NCI-H69 (cell line): ENCODE data around the gene MICOS13.
A peak's percentile ranks its signal among the peaks of the same experiment; 100 is the strongest.
"Not testable (repeated sequence)": the region's sequence is repeated elsewhere in the genome, so short reads cannot be mapped to it uniquely, and the experiment has no call there.

Source experiments
- DNase-seq: peaks from one replicate; lab custom pipeline; 2025; lab: John Stamatoyannopoulos, UW

Gene MICOS13

DNA sequence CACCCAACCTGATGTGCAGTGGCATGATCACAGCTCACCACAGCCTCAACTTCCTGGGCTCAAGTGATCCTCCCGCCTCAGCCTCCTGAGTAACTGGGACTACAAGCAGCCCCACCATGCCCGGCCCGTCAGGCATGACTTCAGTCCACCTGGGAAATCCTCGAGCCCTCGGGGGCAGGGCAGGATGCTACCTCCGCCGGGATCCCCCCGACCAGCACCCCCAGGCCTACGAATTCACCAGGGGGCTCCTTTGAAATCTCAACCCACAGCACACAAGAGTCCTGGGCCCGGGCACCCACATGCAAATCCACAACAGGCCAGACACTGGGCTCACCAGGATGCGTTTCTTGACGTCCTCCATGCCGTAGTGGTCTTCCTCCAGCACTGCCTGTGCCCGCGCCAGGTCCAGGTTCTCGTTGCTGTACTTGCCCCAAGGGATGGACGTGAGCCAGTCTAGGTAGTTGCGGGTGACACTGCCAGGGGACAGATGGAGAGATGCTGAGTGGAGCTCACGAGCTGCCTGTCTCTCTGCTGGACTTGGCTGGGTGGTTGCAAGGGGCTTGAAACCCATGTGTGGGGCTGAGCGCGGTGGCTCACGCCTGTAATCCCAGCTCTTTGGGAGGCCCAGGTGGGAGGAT lies 20.3 kb upstream of the MICOS13 start:
- DNase-seq, result no peak

DNA sequence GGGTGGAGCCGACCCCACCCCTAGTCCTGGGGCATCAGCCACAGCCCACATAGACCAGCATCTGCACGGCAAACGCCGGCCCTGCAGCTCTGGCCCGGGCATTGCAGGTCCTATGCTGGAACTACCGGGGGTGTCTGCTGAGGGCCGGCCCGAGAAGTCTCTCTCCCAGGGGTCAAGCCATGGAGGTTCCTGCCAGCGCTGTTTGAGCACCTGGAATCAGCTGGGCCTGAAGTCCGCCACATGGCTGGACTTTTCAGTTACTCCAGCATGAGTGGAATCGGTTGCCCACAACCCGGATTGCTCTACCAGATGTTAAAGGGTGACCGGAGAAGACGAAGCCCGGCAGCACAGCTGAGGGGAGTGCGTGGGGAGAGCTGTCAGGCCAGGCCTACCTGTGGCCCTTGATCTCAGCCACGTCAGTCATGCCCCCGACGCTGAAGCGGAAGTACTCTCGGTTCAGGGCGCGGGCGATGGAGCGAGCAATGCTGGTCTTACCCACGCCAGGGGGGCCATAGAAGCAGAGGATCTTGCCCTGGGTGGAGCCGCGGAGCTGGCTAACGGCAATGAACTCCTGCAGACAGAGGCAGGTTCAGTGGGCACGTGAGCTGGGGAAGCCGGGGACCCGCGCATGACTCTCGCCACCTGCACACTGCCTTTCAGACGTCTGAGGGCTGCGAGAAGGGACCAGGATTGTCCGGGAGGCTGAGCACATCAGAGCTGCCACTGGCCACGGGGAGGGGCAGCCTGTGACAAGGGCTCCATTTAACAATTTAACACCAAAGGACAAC lies 18.5 kb upstream of the MICOS13 start:
- DNase-seq, result no peak

DNA sequence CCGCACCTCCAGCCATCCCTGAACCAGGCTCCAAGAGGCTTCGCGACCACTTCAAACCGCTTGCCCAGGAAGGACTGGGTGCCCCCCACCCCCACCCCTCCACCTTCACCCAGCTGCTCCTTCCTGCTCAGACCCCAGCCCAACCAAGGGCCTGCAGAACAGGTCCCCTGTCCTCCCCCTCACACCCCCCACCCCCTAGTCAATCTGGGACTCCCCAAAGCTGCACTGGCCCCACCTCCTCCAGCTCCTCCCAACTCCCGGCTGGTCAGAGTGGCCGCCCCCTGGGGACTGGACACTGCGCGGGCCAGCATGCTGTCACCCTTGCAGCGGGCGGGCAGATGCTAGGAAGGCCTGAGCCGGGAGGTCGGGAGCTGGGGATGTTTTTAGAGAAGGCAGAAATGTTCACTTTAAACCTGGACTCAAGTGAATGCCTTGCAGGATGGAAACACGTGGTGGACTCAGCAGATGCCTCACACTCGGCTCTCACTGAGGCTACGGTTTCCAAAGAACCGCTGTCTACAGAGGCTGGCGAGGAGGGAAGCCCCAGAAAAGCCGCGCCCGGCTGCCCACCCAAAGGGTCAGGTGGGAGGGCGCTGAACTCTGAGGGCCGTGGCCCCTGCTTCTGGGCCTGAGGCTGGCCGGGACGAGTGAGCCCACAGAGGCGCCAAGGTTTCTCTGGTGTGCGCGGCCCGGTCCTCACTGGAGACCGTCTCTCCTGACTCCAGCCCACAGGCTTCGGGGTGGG lies 17.7 kb upstream of the MICOS13 start:
- no peak for DNase-seq

DNA sequence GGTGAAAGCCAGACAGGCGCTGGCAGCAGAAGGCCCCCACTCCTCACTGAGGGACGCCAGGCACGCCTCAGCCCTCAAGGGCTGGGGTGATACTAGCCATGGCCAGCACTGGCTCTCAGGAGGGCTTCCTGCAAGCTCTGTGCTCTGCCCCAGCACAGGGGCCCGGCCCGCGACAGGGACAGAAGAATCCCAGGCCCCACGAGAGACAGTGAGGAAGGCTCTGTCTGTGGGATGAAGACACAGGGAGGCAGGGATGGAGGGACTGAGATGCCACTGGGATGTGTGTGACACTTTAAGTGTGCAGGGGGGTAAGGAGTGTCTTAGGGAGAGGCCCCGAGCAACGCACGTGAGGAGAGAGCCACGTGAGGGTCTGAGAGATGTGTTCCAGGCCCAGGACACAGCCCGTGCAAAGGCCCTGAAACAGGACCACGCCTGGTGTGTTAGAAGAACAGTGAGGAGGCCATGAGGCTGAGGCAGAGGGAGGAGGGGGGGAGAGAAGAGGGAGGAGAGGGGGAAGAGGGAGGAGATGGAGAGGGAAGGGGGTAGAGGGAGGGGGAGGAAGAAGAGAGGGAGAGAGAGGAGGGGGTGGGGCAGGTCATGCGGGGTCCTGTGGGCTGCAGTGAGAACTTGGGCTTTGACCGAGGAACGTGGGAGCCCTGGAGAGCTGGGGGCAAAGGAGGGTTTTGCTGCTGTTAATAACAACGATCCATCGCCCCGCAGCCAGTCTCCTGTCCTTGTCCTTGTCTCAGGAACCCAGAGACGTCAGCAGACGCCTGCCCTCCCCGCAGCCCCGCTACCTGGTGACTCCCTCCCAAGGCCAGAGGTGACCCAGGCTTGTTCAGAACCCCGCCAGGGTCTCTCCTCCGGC lies 16.9 kb upstream of the MICOS13 start:
- peak; percentile 45 for DNase-seq

DNA sequence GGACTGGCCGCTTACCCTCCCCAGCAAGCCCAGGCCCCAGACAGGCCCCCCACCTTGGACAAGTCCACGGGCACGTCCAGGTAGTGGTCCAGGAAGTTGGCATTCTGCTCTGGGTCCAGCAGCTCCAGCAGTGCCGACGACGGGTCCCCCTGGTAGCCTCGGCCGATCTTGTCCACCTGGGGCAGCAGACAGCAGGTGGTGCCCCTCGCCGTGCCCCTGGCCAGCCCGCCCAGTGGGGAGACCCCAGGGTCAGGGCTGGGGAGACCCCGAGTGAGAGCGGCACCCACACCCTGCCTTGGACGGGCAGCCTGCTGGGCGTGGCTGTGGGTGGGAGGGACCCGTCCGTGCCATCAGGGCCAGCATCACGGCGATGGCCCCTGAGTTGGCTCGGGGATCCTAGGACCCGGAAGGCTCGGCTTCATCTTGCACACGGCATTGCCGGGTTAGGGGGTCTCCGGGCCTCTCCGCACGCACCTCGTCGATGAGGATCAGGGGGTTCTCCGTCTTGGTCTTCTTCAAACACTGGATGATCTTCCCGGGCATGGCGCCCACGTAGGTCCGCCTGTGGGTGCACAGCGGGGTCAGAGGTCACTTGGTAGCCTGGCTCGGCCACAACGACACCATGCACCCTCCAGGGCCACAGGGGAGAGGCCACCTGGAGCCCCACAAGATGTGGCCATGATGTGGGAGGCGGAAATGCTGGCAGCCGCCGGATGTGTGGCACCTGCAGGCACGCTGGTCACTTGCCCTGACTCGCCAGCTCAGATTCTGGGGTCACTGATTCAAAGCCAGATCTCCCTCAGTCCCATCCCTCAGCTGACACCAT lies 16.1 kb upstream of the MICOS13 start:
- DNase-seq, result no peak

DNA sequence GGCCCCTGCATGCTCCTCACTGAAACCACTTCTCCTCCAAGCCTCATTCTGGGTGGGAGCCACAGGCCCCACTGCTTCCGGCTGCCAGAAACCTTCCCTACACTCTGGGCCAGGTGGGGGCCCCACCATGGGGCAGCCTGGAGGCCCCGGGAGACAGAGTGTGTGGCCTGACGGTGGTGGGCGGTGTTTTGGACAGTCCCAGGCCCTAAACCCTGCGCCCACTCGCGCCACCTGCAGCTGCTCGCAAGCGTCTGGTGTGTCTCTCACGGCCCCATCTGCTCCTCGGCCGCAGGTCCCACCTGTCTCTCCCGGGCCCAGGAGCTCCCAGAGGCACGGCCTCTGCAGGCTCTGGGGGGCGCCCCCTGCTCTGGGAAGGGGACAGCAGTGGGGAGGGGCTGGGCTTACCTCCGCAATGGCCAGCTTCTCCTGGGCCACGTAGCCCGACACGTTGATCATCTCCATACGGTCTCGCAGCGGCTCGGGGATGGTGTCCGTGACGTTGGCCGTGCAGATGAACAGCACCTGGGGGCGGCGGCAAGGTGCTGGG lies 15.4 kb upstream of the MICOS13 start:
- no peak for DNase-seq

- no peak for DNase-seq
Measured at GRCh38 chr19:5694956-5695648, 14.8 kb upstream of the MICOS13 start.

DNA sequence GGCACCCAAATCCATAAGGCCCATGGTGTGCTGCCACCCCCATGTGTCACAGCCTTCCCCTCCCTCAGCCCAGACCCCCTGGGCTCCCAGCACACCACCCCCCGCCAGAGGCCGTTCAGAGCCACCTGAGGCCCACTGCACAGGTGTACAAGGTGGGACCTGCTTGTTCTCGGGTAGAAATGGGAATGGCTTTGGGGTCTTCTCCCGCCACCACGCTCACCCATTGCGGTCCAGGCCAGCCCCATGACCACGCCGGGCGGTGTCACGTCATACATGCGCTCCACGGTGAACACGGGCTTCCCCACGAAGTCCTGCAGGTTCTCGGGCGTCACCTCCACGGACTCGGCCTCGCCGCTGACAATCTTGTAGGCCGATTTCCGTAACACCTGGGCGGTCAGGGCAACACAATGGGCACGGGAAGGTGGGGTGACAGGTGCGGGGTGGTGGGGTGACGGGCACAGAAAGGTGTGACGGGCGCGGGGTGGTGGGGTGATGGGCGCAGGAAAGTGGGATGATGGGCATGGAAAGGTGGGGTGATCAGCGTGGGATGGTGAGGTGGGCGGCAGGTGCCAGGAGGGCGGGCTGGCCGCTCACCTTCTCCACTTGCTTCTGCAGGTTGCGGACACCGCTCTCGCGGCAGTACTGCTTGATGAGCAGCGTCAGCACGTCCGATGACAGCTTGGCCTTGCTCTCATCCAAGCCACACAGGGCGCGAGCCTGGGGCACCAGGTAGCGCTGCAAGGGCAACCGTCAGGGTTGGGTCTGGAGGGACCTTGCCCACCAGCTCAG lies 14.0 kb upstream of the MICOS13 start:
- no peak for DNase-seq

- no peak for DNase-seq
Measured at GRCh38 chr19:5693195-5694166, 13.2 kb upstream of the MICOS13 start.

- no peak for DNase-seq
Measured at GRCh38 chr19:5692723-5693194, 12.4 kb upstream of the MICOS13 start.

GRCh38 chr19:5691822-5692722 lies 11.8 kb upstream of the MICOS13 start:
- no peak for DNase-seq

DNA sequence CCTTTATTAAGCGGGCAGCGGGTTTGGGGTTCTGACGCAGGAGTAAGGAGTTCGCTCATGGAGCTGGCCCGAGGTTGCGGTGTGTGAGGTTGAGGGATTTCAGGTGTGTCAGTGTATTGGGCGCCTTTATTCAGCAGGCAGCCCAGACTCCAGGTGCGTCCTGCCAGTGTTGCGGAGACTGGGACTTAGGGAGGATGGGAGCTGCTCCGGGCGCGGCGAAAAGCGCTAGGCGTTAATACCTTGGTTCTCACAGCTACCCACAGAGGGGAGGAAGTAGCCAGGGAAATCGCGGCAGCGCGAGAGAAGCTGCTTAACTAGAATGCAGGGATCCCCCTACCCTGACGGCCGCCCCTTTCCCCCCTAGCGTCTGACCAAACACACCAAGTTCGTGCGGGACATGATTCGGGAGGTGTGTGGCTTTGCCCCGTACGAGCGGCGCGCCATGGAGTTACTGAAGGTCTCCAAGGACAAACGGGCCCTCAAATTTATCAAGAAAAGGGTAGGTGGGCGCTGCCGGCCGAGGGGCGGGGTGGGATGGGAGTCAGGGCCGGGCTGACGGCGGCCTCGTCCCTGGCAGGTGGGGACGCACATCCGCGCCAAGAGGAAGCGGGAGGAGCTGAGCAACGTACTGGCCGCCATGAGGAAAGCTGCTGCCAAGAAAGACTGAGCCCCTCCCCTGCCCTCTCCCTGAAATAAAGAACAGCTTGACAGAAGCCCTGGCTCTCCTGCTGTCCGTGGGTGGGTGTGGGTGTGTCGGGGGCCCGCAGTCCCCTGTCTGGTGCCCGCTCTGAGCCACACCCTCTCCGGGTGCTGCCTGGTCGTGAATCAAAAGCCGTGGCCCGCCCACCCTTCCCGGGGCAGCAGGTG lies 10.9 kb upstream of the MICOS13 start:
- DNase-seq, result peak; percentile 49

DNA sequence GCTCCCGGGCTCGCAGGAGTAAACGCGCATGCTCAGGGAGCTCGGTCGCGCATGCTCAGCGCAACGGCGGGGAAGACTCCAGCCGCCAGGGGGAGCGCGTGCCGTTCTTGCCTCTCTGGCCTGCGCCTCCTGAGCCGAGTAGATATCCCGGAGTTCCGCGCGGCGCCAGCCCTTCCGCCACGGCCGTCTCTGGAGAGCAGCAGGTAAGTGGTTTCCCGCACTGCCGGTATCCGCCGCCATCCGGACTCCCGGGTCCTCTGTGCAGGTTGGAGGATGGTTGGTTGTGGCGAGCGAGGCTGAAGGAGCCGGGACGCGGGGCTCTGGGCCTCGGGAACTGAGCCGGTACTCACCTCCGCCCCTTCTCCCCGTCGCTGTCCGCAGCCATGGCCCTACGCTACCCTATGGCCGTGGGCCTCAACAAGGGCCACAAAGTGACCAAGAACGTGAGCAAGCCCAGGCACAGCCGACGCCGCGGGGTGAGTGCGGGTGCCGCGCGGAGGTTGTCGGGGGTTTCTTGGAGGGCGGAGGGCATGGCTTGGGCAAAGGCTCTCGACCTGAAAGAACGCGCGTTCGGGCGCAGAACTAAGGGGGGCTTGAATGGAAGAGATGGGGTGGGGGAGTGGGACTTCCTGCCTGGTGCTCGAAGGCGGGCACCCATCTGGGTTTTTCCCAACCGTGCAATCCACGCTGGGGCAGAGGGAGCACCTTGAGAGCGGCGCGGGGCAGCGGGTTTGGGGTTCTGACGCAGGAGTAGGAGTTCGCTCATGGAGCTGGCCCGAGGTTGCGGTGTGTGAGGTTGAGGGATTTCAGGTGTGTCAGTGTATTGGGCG lies 10.0 kb upstream of the MICOS13 start, which contains the start of gene RPL36:
Gene RPL36, plus strand, starts transcription at position 171 of the 830 bp plus-strand sequence. Its CDS starts 213 bp downstream, at position 384.
- peak; percentile 98 for DNase-seq

- not testable (repeated sequence) for DNase-seq
Measured at GRCh38 chr19:5688262-5688881, 8.1 kb upstream of the MICOS13 start.
